ENCODE measurements around the gene GIMAP7. TPM values are rescaled to one million over a fixed set of nuclear protein-coding genes. Genes with fewer than 3 reads are reported as not detected.

Gene GIMAP7
- polyA plus RNA-seq, 1 of the 3 experiments (the other 2 are of a cell fraction): not detected

DNA sequence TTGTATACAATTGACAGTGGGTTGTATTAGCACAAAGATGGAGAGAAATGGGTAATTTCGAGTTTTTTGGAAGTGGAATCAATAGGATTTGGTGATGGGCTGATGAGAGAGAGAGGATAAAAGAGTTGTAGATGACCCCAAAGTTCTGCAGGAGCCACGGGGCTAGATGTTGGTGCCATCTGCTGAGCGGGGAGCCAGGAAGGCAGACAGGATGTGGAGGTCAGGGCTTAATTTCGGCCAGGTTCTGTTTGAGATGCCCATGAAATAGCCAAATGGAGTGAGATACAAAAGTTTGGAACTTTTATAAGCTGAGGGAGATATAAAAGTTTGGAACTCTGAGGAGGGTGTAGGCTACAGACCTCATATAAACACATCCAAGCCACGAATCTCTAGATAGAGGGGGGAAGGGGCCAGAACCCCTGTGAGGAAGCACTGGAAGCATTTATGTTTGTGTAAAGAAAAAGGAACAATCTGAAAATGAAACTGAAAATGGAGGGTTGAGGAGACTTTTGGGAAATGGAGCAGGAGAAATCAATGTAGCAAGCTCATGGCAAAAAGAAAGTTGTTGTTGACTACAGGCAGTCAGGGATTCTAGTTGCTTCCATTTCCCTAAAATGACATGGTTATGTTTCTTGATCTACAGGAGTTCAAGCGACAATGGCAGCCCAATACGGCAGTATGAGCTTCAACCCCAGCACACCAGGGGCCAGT is 54.7 kb downstream of the GIMAP7 start (continued):
- TF ChIP-seq, protein P1, sequence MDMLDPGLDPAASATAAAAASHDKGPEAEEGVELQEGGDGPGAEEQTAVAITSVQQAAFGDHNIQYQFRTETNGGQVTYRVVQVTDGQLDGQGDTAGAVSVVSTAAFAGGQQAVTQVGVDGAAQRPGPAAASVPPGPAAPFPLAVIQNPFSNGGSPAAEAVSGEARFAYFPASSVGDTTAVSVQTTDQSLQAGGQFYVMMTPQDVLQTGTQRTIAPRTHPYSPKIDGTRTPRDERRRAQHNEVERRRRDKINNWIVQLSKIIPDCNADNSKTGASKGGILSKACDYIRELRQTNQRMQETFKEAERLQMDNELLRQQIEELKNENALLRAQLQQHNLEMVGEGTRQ (IDR thresholded peaks at IDR 0.05; ENCODE audit: borderline replicate concordance, low read depth, low read length): no peak
- no peak for TF ChIP-seq MXI1 (IDR thresholded peaks at IDR 0.05; ENCODE audit: low read depth, low read length)

Other genes with a start within 250 kb of the GIMAP7 start
- 0.93 and 0.99 TPM in 2 replicates for gene LRRC61, start 191.5 kb upstream of the GIMAP7 start, polyA plus RNA-seq (2012; rRNA removed)
- gene ACTR3C, start 191.3 kb upstream of the GIMAP7 start, polyA plus RNA-seq (2012; rRNA removed): 0.16 and 0.35 TPM in 2 replicates
- gene RARRES2, start 173.2 kb upstream of the GIMAP7 start, polyA plus RNA-seq (2012; rRNA removed): 0.26 and 0.43 TPM in 2 replicates
- gene REPIN1, start 146.1 kb upstream of the GIMAP7 start, polyA plus RNA-seq (2012; rRNA removed): 87.5 and 91.6 TPM in 2 replicates
- gene ZNF775, start 135.5 kb upstream of the GIMAP7 start, polyA plus RNA-seq (2012; rRNA removed): 4.6 and 5.0 TPM in 2 replicates
- not detected in 2 replicates for gene GIMAP8, start 64.2 kb upstream of the GIMAP7 start, polyA plus RNA-seq (2012; rRNA removed)
- not detected in 2 replicates for gene GIMAP4, start 52.5 kb downstream of the GIMAP7 start, polyA plus RNA-seq (2012; rRNA removed)
- 0.03 and 0.05 TPM in 2 replicates for gene GIMAP6, start 117.5 kb downstream of the GIMAP7 start, polyA plus RNA-seq (2012; rRNA removed)
- gene GIMAP2, start 170.8 kb downstream of the GIMAP7 start, polyA plus RNA-seq (2012; rRNA removed): 4.1 and 5.7 TPM in 2 replicates
- gene GIMAP1, start 201.7 kb downstream of the GIMAP7 start, polyA plus RNA-seq (2012; rRNA removed): not detected in 2 replicates
- not detected in 2 replicates for gene GIMAP5, start 222.5 kb downstream of the GIMAP7 start, polyA plus RNA-seq (2012; rRNA removed)

Data from SK-N-SH (cell line).